Myometrial cell (primary cell): ENCODE data around the gene ZNF784. TPM values are rescaled to one million over a fixed set of nuclear protein-coding genes. Genes with fewer than 3 reads are reported as not detected.

Source experiments
- total RNA-seq: library from RNA; depleted of rRNA; stranded (reverse); fragments of >200 nt; gene quantifications from 2 replicates; pipeline ENCODE4 v1.2.3, GENCODE V29; 2015

Gene ZNF784
- total RNA-seq = 3.7 and 6.6 TPM in 2 replicates

GRCh38 chr19:55624109-55625003 is at the start of gene ZNF784:
Gene ZNF784 (minus strand): TSS chr19:55624566. CDS start chr19:55624561, 5 bp downstream.

GRCh38 chr19:55654868-55655647 is 30.7 kb upstream of the ZNF784 start, which contains the start of gene U2AF2:
Gene U2AF2 (plus strand): TSS chr19:55655035. CDS start chr19:55655105, 70 bp downstream.

GRCh38 chr19:55647732-55648584 is 23.6 kb upstream of the ZNF784 start, which contains the start of gene CCDC106:
Gene CCDC106 (plus strand): TSS chr19:55648212. CDS start chr19:55649047, 835 bp downstream.

GRCh38 chr19:55643003-55643886 is 18.9 kb upstream of the ZNF784 start, which contains the start of gene ZNF581:
Gene ZNF581 (plus strand): TSS chr19:55643649. CDS start chr19:55644572, 923 bp downstream.

GRCh38 chr19:55640577-55641425 is 16.4 kb upstream of the ZNF784 start, which contains the start of gene ZNF580:
Gene ZNF580 (plus strand): TSS chr19:55641002. CDS start chr19:55642509, 1,507 bp downstream.

GRCh38 chr19:55605637-55606470 is 18.5 kb downstream of the ZNF784 start, which contains the start of gene ZNF865:
Gene ZNF865 (plus strand): TSS chr19:55605647. CDS start chr19:55613619, 7,972 bp downstream.

GRCh38 chr19:55599842-55600661 is 24.3 kb downstream of the ZNF784 start, which contains the start of gene ZNF524:
Gene ZNF524 (plus strand): TSS chr19:55600288. CDS start chr19:55602113, 1,825 bp downstream.

GRCh38 chr19:55599468-55599841 is 24.9 kb downstream of the ZNF784 start, which contains the start of gene FIZ1:
Gene FIZ1 (minus strand): TSS chr19:55599517. CDS start chr19:55597865, 1,652 bp downstream.

GRCh38 chr19:55580628-55581144 is 43.7 kb downstream of the ZNF784 start, which contains the start of gene ZNF579:
Gene ZNF579 (minus strand): TSS chr19:55580848. CDS start chr19:55579639, 1,209 bp downstream.

Other genes with a start within 250 kb of the ZNF784 start
- gene TMEM190, start 247.7 kb downstream of the ZNF784 start, total RNA-seq = not detected in 2 replicates
- gene TMEM238, start 240.3 kb downstream of the ZNF784 start, total RNA-seq = not detected in 2 replicates
- gene RPL28, start 238.6 kb downstream of the ZNF784 start, total RNA-seq = 437 and 447 TPM in 2 replicates
- 121 and 166 TPM in 2 replicates for gene UBE2S, start 216.8 kb downstream of the ZNF784 start, total RNA-seq
- not detected in 2 replicates for gene SHISA7, start 181.3 kb downstream of the ZNF784 start, total RNA-seq
- gene ISOC2, start 162.9 kb downstream of the ZNF784 start, total RNA-seq = 120 and 181 TPM in 2 replicates
- 0.29 TPM in 1 of 2 replicates, not detected in the other for gene C19orf85, start 159.8 kb downstream of the ZNF784 start, total RNA-seq
- gene ZNF628, start 147.9 kb downstream of the ZNF784 start, total RNA-seq = 2.5 and 2.6 TPM in 2 replicates
- gene NAT14, start 139.4 kb downstream of the ZNF784 start, total RNA-seq = 37.4 and 39.8 TPM in 2 replicates
- gene SSC5D, start 136.1 kb downstream of the ZNF784 start, total RNA-seq = 2.3 and 6.7 TPM in 2 replicates
- gene SBK2, start 87.4 kb downstream of the ZNF784 start, total RNA-seq = not detected in 2 replicates
- 0.58 TPM in 1 of 2 replicates, not detected in the other for gene SBK3, start 79.0 kb downstream of the ZNF784 start, total RNA-seq
- 6.1 and 6.6 TPM in 2 replicates for gene ZNF579, start 43.7 kb downstream of the ZNF784 start, total RNA-seq
- gene FIZ1, start 25.0 kb downstream of the ZNF784 start, total RNA-seq = 1.9 and 3.2 TPM in 2 replicates
- 10.5 and 35.7 TPM in 2 replicates for gene ZNF524, start 24.3 kb downstream of the ZNF784 start, total RNA-seq
- 2.6 and 3.5 TPM in 2 replicates for gene ZNF865, start 18.9 kb downstream of the ZNF784 start, total RNA-seq
- gene ZNF580, start 16.4 kb upstream of the ZNF784 start, total RNA-seq = 5.8 and 10.4 TPM in 2 replicates
- gene ZNF581, start 19.1 kb upstream of the ZNF784 start, total RNA-seq = 19.9 and 23.0 TPM in 2 replicates
- 8.3 and 11.5 TPM in 2 replicates for gene CCDC106, start 23.6 kb upstream of the ZNF784 start, total RNA-seq
- 201 and 229 TPM in 2 replicates for gene U2AF2, start 30.5 kb upstream of the ZNF784 start, total RNA-seq
- 104 and 157 TPM in 2 replicates for gene EPN1, start 50.7 kb upstream of the ZNF784 start, total RNA-seq
- not detected in 2 replicates for gene NLRP9, start 113.8 kb upstream of the ZNF784 start, total RNA-seq
- not detected in 2 replicates for gene RFPL4A, start 134.5 kb upstream of the ZNF784 start, total RNA-seq
- gene RFPL4AL1, start 144.6 kb upstream of the ZNF784 start, total RNA-seq = not detected in 2 replicates
- gene NLRP11, start 207.4 kb upstream of the ZNF784 start, total RNA-seq = not detected in 2 replicates
- gene NLRP4, start 212.0 kb upstream of the ZNF784 start, total RNA-seq = not detected in 2 replicates